ENCODE results near the gene KAZALD1. TPM values are rescaled to one million over a fixed set of nuclear protein-coding genes. Genes with fewer than 3 reads are reported as not detected.

Gene KAZALD1
- total RNA-seq, 1 experiment from 2014 or later = 16.0 TPM

GRCh38 chr10:101071885-101072433, 10.2 kb downstream of the KAZALD1 start:
- Histone ChIP-seq H3K4me3 (replicated peaks in 1 of 2; ENCODE audit: low read depth in 1 of 2, low read length in 2 of 2) (no peak overlapping the region), H3K9me3 (ENCODE audit: control insufficient read depth in 1 of 2, insufficient read depth in 1 of 2, low read depth in 1 of 2, low read length in 2 of 2) (no peaks in the 10 kb centered on the region), H3K27ac (ENCODE audit: low read depth, low read length) (no peak overlapping the region), H3K9ac (ENCODE audit: low read length) (no peak overlapping the region), H3K36me3 (ENCODE audit: control insufficient read depth in 1 of 2, insufficient read depth in 2 of 2, low read length in 2 of 2) (no peaks in the 10 kb centered on the region), H3K27me3 (ENCODE audit: insufficient read depth, low read length) (peaks cover 12% of the 10 kb centered on the region), H3K9me2 (ENCODE audit: insufficient read depth) (no peaks in the 10 kb centered on the region), H3K4me2 (ENCODE audit: low read length) (peak overlapping the region; percentile 29; the same call in 1 of the 2 replicates), H4K20me1 (ENCODE audit: insufficient read depth) (no peaks in the 10 kb centered on the region), H3K79me2 (ENCODE audit: insufficient read depth, low read length) (no peaks in the 10 kb centered on the region), H3K4me1 (ENCODE audit: control insufficient read depth in 1 of 2, insufficient read depth in 2 of 2, low read length in 2 of 2) (peaks cover 4 to 35% of the 10 kb centered on the region in 2 experiments), H2AFZ (ENCODE audit: low read depth, low read length, poor library complexity, severe bottlenecking) (no peak overlapping the region)
- intact Hi-C loops (cut with micrococcal nuclease) = no loop called here
- no TSS peak for BruUV-seq (replicated peaks)
- ATAC-seq (no peak), DNase-seq (ENCODE audit: low read depth, low spot score) (no peak)
- RAD21 ChIA-PET (ENCODE audit: low non-redundant PET in 1 of 2, low total read pairs in 2 of 2, uncharacterized antibody in 2 of 2, unreplicated experiment in 2 of 2) = no interaction called here
- CTCF ChIA-PET = interaction anchor here (0.8 to 8.3 kb wide), 3 partner anchors 10 to 53 kb away, joined by 3 to 91 read pairs (median 4); partner anchors contain the start of gene KAZALD1
- POLR2A ChIA-PET = interaction anchor here (0.7 kb wide), 1 partner anchor 11 kb away, joined by 4 read pairs; no protein-coding TSS in a partner anchor
- TF ChIP-seq CTCF (IDR thresholded peaks at IDR 0.05 in 2 of 3, conservative IDR thresholded peaks at IDR 0.05 in 1 of 3; ENCODE audit: borderline replicate concordance in 1 of 3, insufficient read depth in 1 of 3, low read depth in 2 of 3, low read length in 2 of 3) = no peak
- TF ChIP-seq, protein P1, sequence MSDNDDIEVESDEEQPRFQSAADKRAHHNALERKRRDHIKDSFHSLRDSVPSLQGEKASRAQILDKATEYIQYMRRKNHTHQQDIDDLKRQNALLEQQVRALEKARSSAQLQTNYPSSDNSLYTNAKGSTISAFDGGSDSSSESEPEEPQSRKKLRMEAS (IDR thresholded peaks at IDR 0.05) = no peak
- TF ChIP-seq ATF3 (IDR thresholded peaks at IDR 0.05) = no peak
- TF ChIP-seq YY1 (IDR thresholded peaks at IDR 0.05; ENCODE audit: extremely low read depth, insufficient replicate concordance, low read depth, low read length) = no peak

DNA sequence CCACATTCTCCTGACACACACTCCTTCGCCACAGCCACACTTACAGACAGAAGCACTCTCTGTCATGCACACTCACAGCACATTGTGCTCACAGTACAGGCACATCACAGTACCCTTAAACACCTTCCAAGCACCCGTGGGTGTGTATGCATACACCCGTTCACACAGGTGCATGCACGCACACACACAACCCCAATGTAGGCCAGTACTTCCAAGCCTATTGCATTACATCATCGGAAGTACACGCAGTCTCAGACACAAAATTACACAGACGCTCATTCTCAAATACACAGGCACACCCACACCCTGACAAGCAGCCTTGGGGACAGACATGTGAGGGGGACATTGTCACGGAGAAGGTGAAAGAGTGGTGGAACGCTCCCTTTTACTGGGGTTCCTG, 11.1 kb downstream of the KAZALD1 start:
- Histone ChIP-seq H4K20me1 (ENCODE audit: insufficient read depth) (no peaks in the 10 kb centered on the region), H3K27me3 (ENCODE audit: insufficient read depth, low read length) (peaks cover 12% of the 10 kb centered on the region), H3K79me2 (ENCODE audit: insufficient read depth, low read length) (no peaks in the 10 kb centered on the region), H3K4me1 (ENCODE audit: control insufficient read depth in 1 of 2, insufficient read depth in 2 of 2, low read length in 2 of 2) (peaks cover 4 to 27% of the 10 kb centered on the region in 2 experiments), H3K9ac (ENCODE audit: low read length) (no peak overlapping the region), H3K9me2 (ENCODE audit: insufficient read depth) (no peaks in the 10 kb centered on the region), H3K9me3 (ENCODE audit: control insufficient read depth in 1 of 2, insufficient read depth in 1 of 2, low read depth in 1 of 2, low read length in 2 of 2) (no peaks in the 10 kb centered on the region), H2AFZ (ENCODE audit: low read depth, low read length, poor library complexity, severe bottlenecking) (no peak overlapping the region), H3K27ac (ENCODE audit: low read depth, low read length) (no peak overlapping the region), H3K4me3 (replicated peaks in 1 of 2; ENCODE audit: low read depth in 1 of 2, low read length in 2 of 2) (no peak overlapping the region), H3K4me2 (ENCODE audit: low read length) (no peak overlapping the region), H3K36me3 (ENCODE audit: control insufficient read depth in 1 of 2, insufficient read depth in 2 of 2, low read length in 2 of 2) (no peaks in the 10 kb centered on the region)
- no TSS peak for BruUV-seq (replicated peaks)
- ChIA-PET RAD21 (ENCODE audit: low non-redundant PET in 1 of 2, low total read pairs in 2 of 2, uncharacterized antibody in 2 of 2, unreplicated experiment in 2 of 2) (no interaction called here), CTCF (interaction anchor here (2.1 kb wide), 1 partner anchor 23 kb away, joined by 11 read pairs; no protein-coding TSS in a partner anchor), POLR2A (no interaction called here)
- intact Hi-C loops (cut with micrococcal nuclease) = no loop called here
- DNase-seq (ENCODE audit: low read depth, low spot score) (no peak), ATAC-seq (no peak)
- TF ChIP-seq EZH2 (IDR thresholded peaks at IDR 0.05) (no peak), ZFX (IDR thresholded peaks at IDR 0.05) (no peak)
- TF ChIP-seq, protein P1 (IDR thresholded peaks at IDR 0.05) = no peak

All from HCT116 (cell line).